Cardiac fibroblast (primary cell): ENCODE measurements around the gene PARD3B.

Experiments used
- DNase-seq, 2 donors: peaks; one replicate each; pipeline versions ENCODE4 v3.0.0 to v3.0.0-alpha.2; 2010; ENCODE audit warnings: low read depth in 2 of 2
- H3K4me3 ChIP-seq, 2 donors: replicated peaks in 1 of 2; 1 replicate in 1 of 2; 2 replicates in 1 of 2; pipeline ENCODE4 v1.5.1; 2011; ENCODE audit warnings: low read depth in 2 of 2, low read length in 2 of 2, mild to moderate bottlenecking in 2 of 2, moderate library complexity in 1 of 2
- CTCF ChIP-seq: IDR thresholded peaks from one replicate; pipeline ENCODE4 v1.5.1; 2011; ENCODE audit warnings: low read depth, mild to moderate bottlenecking, low read length, inconsistent platforms

The PARD3B gene

GRCh38 chr2:205561441-205561840 is 1016.2 kb downstream of the PARD3B start:
- H3K4me3 ChIP-seq, result no peak overlapping the region
- TF ChIP-seq CTCF, result no peak
- DNase-seq, result no peak

- TF ChIP-seq CTCF, result peak; percentile 38
- peak; percentile 20 to 25 for DNase-seq
- H3K4me3 ChIP-seq, result no peak overlapping the region
Measured at GRCh38 chr2:205563646-205564045, 1018.4 kb downstream of the PARD3B start.

- no peak for DNase-seq
Measured at GRCh38 chr2:205564346-205565141, 1019.3 kb downstream of the PARD3B start.

GRCh38 chr2:205565142-205565522 is 1019.9 kb downstream of the PARD3B start:
- no peak for DNase-seq
- TF ChIP-seq CTCF, result no peak

More at GRCh38 chr2:205564346-205565141, 1019.3 kb downstream of the PARD3B start:
- TF ChIP-seq CTCF, result no peak
- no peak overlapping the region for H3K4me3 ChIP-seq

GRCh38 chr2:205566606-205567168 is 1021.4 kb downstream of the PARD3B start:
- DNase-seq, result no peak
- no peak overlapping the region for H3K4me3 ChIP-seq
- TF ChIP-seq CTCF, result no peak

More at GRCh38 chr2:205565142-205565522, 1019.9 kb downstream of the PARD3B start:
- H3K4me3 ChIP-seq, result no peak overlapping the region

- no peak overlapping the region for H3K4me3 ChIP-seq
- TF ChIP-seq CTCF, result no peak
- no peak for DNase-seq
Measured at GRCh38 chr2:205568620-205569019, 1023.3 kb downstream of the PARD3B start.
